Ishikawa (cell line): ENCODE data around the gene SLC8A1.

Experiments
- CEBPB ChIP-seq: IDR thresholded peaks from 2 replicates; pipeline ENCODE4 v1.6.1; 2012
- CREB1 ChIP-seq: IDR thresholded peaks from 2 replicates; pipeline ENCODE4 v1.6.1; 2012; ENCODE audit warnings: low read depth
- EGR1 ChIP-seq: IDR thresholded peaks from 2 replicates; pipeline ENCODE4 v1.6.1; 2012
- EP300 ChIP-seq: IDR thresholded peaks from 2 replicates; pipeline ENCODE4 v1.6.1; 2012; ENCODE audit warnings: borderline replicate concordance
- FOXM1 ChIP-seq: IDR thresholded peaks from 2 replicates; pipeline ENCODE4 v1.6.1; 2012; ENCODE audit warnings: low read depth, borderline replicate concordance
- MAX ChIP-seq: IDR thresholded peaks from 2 replicates; pipeline ENCODE4 v1.6.1; 2012
- NFIC ChIP-seq: IDR thresholded peaks from 2 replicates; pipeline ENCODE4 v1.6.1; 2012
- RAD21 ChIP-seq: IDR thresholded peaks from 2 replicates; pipeline ENCODE4 v1.6.1; 2012; ENCODE audit warnings: low read depth
- REST ChIP-seq: IDR thresholded peaks from 2 replicates; pipeline ENCODE4 v1.6.1; 2012; ENCODE audit warnings: low read depth, mild to moderate bottlenecking
- TAF1 ChIP-seq: IDR thresholded peaks from 2 replicates; pipeline ENCODE4 v1.6.1; 2012; ENCODE audit warnings: low read depth, mild to moderate bottlenecking
- TCF12 ChIP-seq: IDR thresholded peaks from 2 replicates; pipeline ENCODE4 v1.6.1; 2012; ENCODE audit warnings: low read depth
- TEAD4 ChIP-seq: IDR thresholded peaks from 2 replicates; pipeline ENCODE4 v1.6.1; 2012
- USF1 ChIP-seq: IDR thresholded peaks from 2 replicates; pipeline ENCODE4 v1.6.1; 2012
- YY1 ChIP-seq: IDR thresholded peaks from 2 replicates; pipeline ENCODE4 v1.6.1; 2012; ENCODE audit warnings: low read depth
- ZBTB7A ChIP-seq: IDR thresholded peaks from 2 replicates; pipeline ENCODE4 v1.6.1; 2012; ENCODE audit warnings: low read depth

The SLC8A1 gene

GRCh38 chr2:40358783-40359182 lies 93.1 kb downstream of the SLC8A1 start:
- TF ChIP-seq TEAD4 (no peak), NFIC (no peak), MAX (no peak), CREB1 (no peak), REST (no peak), USF1 (no peak), EP300 (no peak), YY1 (no peak), ZBTB7A (no peak), EGR1 (no peak), TCF12 (no peak), TAF1 (no peak)

GRCh38 chr2:40357667-40358066 lies 94.2 kb downstream of the SLC8A1 start:
- TF ChIP-seq NFIC (no peak), REST (no peak), RAD21 (no peak), FOXM1 (no peak), TAF1 (no peak), TEAD4 (no peak), TCF12 (no peak), EGR1 (no peak), CEBPB (no peak), EP300 (no peak), MAX (no peak), CREB1 (no peak)

- TF ChIP-seq USF1 (no peak), ZBTB7A (no peak), YY1 (no peak), CEBPB (no peak), FOXM1 (no peak), NFIC (no peak), TEAD4 (no peak), TCF12 (no peak), MAX (no peak), CREB1 (no peak), EGR1 (no peak), TAF1 (no peak), EP300 (no peak), REST (no peak), RAD21 (no peak)
Observed at GRCh38 chr2:40355451-40355850, 96.4 kb downstream of the SLC8A1 start.

GRCh38 chr2:40353231-40353630 lies 98.7 kb downstream of the SLC8A1 start:
- TF ChIP-seq ZBTB7A (no peak), CREB1 (no peak), YY1 (no peak), TCF12 (no peak), CEBPB (no peak), MAX (no peak), TEAD4 (no peak), NFIC (no peak), TAF1 (no peak), REST (no peak), EGR1 (no peak), EP300 (no peak), USF1 (no peak)
